Testis (tissue), 5 donors: Measurements from ENCODE around the gene OR13C5. TPM values are rescaled to one million over a fixed set of nuclear protein-coding genes. Genes with fewer than 3 reads are reported as not detected.
A peak's percentile ranks its signal among the peaks of the same experiment; 100 is the strongest.
"Not testable (repeated sequence)": the region's sequence is repeated elsewhere in the genome, so short reads cannot be mapped to it uniquely, and the experiment has no call there.

ENCODE experiments used
- DNase-seq: peaks from one replicate; pipeline ENCODE4 v3.0.0-alpha.2; 2019
- H3K27ac ChIP-seq, 2 donors: fragments of 200-600 bp; sonication (generic); one replicate each; pipeline ENCODE4 v1.5.1; 2019
- H3K27me3 ChIP-seq: fragments of 200-600 bp; sonication (generic); one replicate; pipeline ENCODE4 v1.5.1; 2019
- H3K36me3 ChIP-seq: fragments of 200-600 bp; sonication (generic); one replicate; pipeline ENCODE4 v1.5.1; 2017; ENCODE audit warnings: low read depth; ENCODE audit errors: missing control alignments
- H3K4me1 ChIP-seq: fragments of 200-600 bp; sonication (generic); one replicate; pipeline ENCODE4 v1.5.1; 2019
- H3K4me3 ChIP-seq, 2 donors: fragments of 200-600 bp; sonication (generic); one replicate each; pipeline ENCODE4 v1.5.1; 2017 to 2019
- H3K9me3 ChIP-seq: fragments of 200-600 bp; sonication (generic); one replicate; pipeline ENCODE4 v1.5.1; 2017
- POLR2A ChIP-seq: fragments of 450-650 bp; IDR thresholded peaks from one replicate; pipeline ENCODE4 v1.6.1; 2017; ENCODE audit warnings: antibody characterized with exemption, mild to moderate bottlenecking, moderate library complexity
- WGBS, 2 donors: methylation state at CpG; one replicate each; pipeline ENCODE4 v1.1.5; 2018; 5-methylcytosine and 5-hydroxymethylcytosine counted together
- intact Hi-C: fragments of 100-400 bp; cut with DNase I; formaldehyde crosslinking; loops from one replicate; pipeline ENCODE4 v1.15.1; 2023; ENCODE audit warnings: low total_unique reads
- long read RNA-seq, 2 donors: transcript quantifications; one replicate each; lab custom pipeline, GENCODE V29; 2026
- polyA plus RNA-seq: library from polyadenylated mRNA; stranded (reverse); fragments of 350-450 nt; fragmentation: Illumina TruSeq; extraction: RNeasy Lipid Tissue Mini Kit (QIAGEN cat#74804); gene quantifications from one replicate; pipeline ENCODE4 v1.2.3, GENCODE V29; 2014; ENCODE audit warnings: low read depth, low replicate concordance; ENCODE audit not compliant: insufficient read depth
- total RNA-seq, 2 donors: library from RNA; depleted of rRNA; stranded (reverse); fragments of >200 nt; gene quantifications; one replicate each; pipeline ENCODE4 v1.2.3, GENCODE V29; 2016
- TF ChIP-seq, protein P1 (sequence below), 3 experiments: fragments of 450-650 bp in 2 of 3; fragments of 200-600 bp in 1 of 3; sonication (generic) in 1 of 3; IDR thresholded peaks; one replicate each; pipeline ENCODE4 v1.5.1; 2016 to 2019; ENCODE audit warnings: antibody characterized with exemption in 3 of 3, mild to moderate bottlenecking in 2 of 3, moderate library complexity in 1 of 3

The OR13C5 gene, protein sequence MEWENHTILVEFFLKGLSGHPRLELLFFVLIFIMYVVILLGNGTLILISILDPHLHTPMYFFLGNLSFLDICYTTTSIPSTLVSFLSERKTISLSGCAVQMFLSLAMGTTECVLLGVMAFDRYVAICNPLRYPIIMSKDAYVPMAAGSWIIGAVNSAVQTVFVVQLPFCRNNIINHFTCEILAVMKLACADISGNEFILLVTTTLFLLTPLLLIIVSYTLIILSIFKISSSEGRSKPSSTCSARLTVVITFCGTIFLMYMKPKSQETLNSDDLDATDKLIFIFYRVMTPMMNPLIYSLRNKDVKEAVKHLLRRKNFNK
- not detected for total RNA-seq
- not detected for polyA plus RNA-seq
- long read RNA-seq, donor 1, result 0 reads
- long read RNA-seq, donor 2, result 0 reads

DNA sequence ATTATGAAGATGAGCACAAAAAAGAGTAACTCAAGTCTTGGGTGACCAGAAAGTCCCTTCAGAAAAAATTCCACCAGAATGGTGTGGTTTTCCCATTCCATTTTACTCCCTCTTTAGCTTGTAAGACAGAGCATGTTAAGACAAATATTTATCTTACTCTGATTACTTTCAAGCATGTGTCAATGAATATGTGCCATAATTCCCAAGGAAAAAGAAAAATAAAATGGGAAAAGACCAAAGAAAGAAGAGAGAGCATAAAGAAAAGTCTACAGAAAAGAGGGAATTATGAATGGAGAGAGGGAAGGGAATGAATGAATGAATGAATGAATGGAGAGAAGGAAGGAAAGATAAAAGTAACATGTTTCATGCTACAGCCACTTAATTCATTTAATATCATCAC lies at the start of gene OR13C5:
OR13C5 (minus strand) TSS at position 101 of the 400 bp plus-strand sequence; CDS start at position 101, 0 bp downstream.
- H3K9me3 ChIP-seq, H3K4me3 ChIP-seq, H3K27me3 ChIP-seq, H3K4me1 ChIP-seq, DNase-seq, H3K36me3 ChIP-seq, H3K27ac ChIP-seq, intact Hi-C loops: not testable (repeated sequence)

DNA sequence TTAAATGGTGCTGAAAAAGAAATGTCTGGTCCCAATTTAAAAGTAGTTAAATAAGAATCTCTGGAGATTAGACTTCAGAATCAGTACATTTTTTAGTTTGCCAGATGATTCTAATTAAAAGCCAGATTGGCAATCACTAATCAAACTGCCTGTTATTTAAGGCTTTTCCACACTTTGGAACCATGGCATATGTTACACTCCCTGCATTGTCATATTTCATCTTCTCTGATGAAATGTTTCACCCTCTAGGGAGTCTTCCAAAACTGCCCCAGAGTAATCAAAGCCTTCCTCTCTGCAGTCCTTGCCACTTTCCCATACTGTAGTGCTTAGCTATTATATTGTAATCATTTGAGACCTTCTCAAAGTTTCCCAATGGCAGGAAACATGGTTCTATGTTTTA lies 36.2 kb upstream of the OR13C5 start:
- H3K27me3 ChIP-seq, result no peaks in the 10 kb centered on the region
- no peaks in the 10 kb centered on the region for H3K36me3 ChIP-seq
- TF ChIP-seq, protein P1, sequence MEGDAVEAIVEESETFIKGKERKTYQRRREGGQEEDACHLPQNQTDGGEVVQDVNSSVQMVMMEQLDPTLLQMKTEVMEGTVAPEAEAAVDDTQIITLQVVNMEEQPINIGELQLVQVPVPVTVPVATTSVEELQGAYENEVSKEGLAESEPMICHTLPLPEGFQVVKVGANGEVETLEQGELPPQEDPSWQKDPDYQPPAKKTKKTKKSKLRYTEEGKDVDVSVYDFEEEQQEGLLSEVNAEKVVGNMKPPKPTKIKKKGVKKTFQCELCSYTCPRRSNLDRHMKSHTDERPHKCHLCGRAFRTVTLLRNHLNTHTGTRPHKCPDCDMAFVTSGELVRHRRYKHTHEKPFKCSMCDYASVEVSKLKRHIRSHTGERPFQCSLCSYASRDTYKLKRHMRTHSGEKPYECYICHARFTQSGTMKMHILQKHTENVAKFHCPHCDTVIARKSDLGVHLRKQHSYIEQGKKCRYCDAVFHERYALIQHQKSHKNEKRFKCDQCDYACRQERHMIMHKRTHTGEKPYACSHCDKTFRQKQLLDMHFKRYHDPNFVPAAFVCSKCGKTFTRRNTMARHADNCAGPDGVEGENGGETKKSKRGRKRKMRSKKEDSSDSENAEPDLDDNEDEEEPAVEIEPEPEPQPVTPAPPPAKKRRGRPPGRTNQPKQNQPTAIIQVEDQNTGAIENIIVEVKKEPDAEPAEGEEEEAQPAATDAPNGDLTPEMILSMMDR (IDR thresholded peaks at IDR 0.05), result no peak
- TF ChIP-seq POLR2A, result no peak
- no peak overlapping the region for H3K4me3 ChIP-seq
- no peak overlapping the region for H3K27ac ChIP-seq
- H3K4me1 ChIP-seq, result no peaks in the 10 kb centered on the region
- no peaks in the 10 kb centered on the region for H3K9me3 ChIP-seq
- intact Hi-C loops, result no loop called here
- no peak for DNase-seq

DNA sequence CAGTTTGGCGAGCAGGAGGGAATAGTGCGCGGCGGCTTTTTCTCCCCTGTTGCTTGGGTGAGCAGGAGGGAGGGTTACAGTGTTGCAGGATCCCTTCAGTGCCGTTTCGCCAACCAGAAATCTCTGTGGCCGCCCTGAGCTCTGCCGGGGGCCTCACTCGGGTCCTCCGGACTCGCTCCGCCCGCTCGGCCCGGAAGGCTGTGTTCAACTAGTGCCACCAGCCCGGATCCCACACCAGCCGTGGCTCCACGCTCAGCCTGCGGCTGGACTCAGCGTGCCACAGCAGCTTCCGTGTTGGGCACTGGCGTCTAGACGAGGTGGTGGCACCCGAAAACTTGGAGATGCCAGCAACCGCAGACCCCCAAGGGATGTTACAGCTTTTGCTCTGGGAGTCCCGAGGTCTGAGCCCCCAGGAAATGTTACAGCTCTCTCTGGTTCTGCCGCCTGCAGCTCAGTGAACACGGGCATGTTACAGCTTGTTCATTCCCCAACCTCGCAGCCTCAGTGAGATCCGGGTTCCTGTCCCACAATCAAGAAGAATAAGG lies 34.8 kb upstream of the OR13C5 start:
- Histone ChIP-seq H3K36me3 (no peaks in the 10 kb centered on the region), H3K9me3 (no peaks in the 10 kb centered on the region), H3K27ac (no peak overlapping the region), H3K4me1 (no peaks in the 10 kb centered on the region), H3K4me3 (peak overlapping the region; percentile 32 to 45), H3K27me3 (no peaks in the 10 kb centered on the region)
- DNase-seq, result no peak
- TF ChIP-seq, protein P1 (IDR thresholded peaks at IDR 0.05), result no peak
- TF ChIP-seq POLR2A, result no peak
- intact Hi-C loops, result no loop called here
- WGBS, 2 donors, result 72 to 89% methylated on average over 11 to 30 of the region's 30 CpGs

DNA sequence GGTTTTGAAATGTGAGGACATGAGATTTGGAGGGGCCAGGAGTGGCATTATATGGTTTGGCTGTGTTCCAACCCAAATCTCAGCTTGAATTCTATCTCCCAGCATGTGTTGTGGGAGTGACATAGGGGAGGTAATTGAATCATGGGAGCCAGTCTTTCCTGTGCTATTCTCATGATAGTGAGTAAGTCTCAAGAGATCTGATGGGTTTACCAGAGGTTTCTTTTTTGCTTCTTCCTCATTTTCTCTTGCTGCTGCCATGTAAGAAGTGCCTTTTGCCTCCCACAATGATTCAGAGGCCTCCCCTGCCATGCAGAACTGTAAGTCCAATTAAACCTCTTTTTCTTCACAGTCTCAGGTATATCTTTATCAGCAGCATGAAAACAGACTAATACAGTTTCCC lies 26.8 kb upstream of the OR13C5 start:
- intact Hi-C loops, H3K4me1 ChIP-seq, H3K9me3 ChIP-seq: not testable (repeated sequence)

DNA sequence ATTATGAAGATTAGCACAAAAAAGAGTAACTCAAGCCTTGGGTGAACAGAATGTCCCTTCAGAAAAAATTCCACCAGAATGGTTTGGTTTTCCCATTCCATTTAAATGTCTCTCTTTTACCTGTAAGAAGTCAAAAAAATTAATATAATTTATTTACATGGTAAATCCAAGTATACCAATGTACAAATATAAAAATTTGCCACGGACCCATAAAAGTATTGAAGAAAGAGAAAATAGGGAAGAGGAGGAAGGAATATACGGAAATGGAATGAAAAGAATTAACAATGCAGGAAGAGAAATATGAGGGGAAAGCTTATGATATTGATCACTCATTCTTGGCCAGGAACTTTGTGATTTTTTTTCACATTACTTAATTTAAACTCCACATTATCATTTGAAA lies 18.9 kb upstream of the OR13C5 start, which contains the start of gene OR13C9:
OR13C9 (minus strand) TSS at position 101 of the 400 bp plus-strand sequence; CDS start at position 101, 0 bp downstream.
- Histone ChIP-seq H3K9me3 (no peaks in the 10 kb centered on the region), H3K27me3 (no peaks in the 10 kb centered on the region), H3K4me1 (no peaks in the 10 kb centered on the region), H3K36me3 (no peaks in the 10 kb centered on the region), H3K4me3 (no peak within 1 kb of the TSS), H3K27ac (no peak within 1 kb of the TSS)
- no peak for DNase-seq
- no peak for TF ChIP-seq POLR2A
- TF ChIP-seq, protein P1 (IDR thresholded peaks at IDR 0.05), result no peak
- intact Hi-C loops, result no loop called here
- WGBS, 2 donors, result 71 to 76% methylated on average over 2 of the region's 2 CpGs

More for the DNA sequence above, 26.8 kb upstream of the OR13C5 start:
- DNase-seq, H3K4me3 ChIP-seq, H3K27me3 ChIP-seq, H3K36me3 ChIP-seq, H3K27ac ChIP-seq: not testable (repeated sequence)

DNA sequence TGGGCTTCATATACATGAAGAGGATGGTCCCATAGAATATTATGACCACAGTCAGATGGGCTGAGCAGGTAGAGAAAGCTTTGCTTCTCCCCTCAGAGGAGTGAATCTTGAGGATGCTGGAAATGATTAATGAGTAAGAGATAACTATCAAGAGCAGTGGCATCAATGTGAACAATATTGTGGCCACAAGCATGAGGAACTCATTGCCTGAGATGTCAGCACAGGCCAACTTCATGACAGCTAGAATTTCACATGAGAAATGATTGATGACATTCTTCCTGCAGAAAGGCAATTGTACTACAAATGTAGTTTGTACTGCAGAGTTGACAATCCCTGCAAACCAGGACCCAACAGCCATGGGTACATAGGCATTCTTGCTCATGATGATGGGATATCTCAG lies 18.2 kb upstream of the OR13C5 start:
- intact Hi-C loops, result no loop called here

More for the DNA sequence above, 18.2 kb upstream of the OR13C5 start:
- Histone ChIP-seq H3K4me3 (no peak overlapping the region), H3K9me3 (no peaks in the 10 kb centered on the region), H3K27me3 (no peaks in the 10 kb centered on the region), H3K36me3 (no peaks in the 10 kb centered on the region), H3K4me1 (no peaks in the 10 kb centered on the region), H3K27ac (no peak overlapping the region)
- no peak for DNase-seq
- no peak for TF ChIP-seq POLR2A
- TF ChIP-seq, protein P1 (IDR thresholded peaks at IDR 0.05), result no peak
